GM18867 (cell line): ENCODE data around the gene UBE3D.
A peak's percentile ranks its signal among the peaks of the same experiment; 100 is the strongest.
"Not testable (repeated sequence)": the region's sequence is repeated elsewhere in the genome, so short reads cannot be mapped to it uniquely, and the experiment has no call there.

Source experiments
- ATAC-seq: cut with Tn5 transposase; IDR thresholded peaks from one replicate; pipeline ENCODE4 v1.9.1; 2021; ENCODE audit warnings: mild to moderate bottlenecking, moderate library complexity; ENCODE audit not compliant: unreplicated experiment

Gene UBE3D

GRCh38 chr6:83057705-83058321 lies 7.8 kb downstream of the UBE3D start:
- peak; percentile 82 for ATAC-seq

- peak; percentile 48 for ATAC-seq
These were observed 10.2 kb downstream of the UBE3D start for GRCh38 chr6:83055366-83055964.

- no peak for ATAC-seq
These were observed 12.0 kb downstream of the UBE3D start for GRCh38 chr6:83053678-83054077.

- no peak for ATAC-seq
These were observed 14.1 kb downstream of the UBE3D start for GRCh38 chr6:83051377-83052172.

GRCh38 chr6:83047065-83047754 lies 18.4 kb downstream of the UBE3D start:
- no peak for ATAC-seq

GRCh38 chr6:83044091-83044768 lies 21.4 kb downstream of the UBE3D start:
- ATAC-seq, result no peak

- ATAC-seq, result no peak
These were observed 23.1 kb downstream of the UBE3D start for GRCh38 chr6:83042467-83043053.

GRCh38 chr6:83038246-83038645 lies 27.4 kb downstream of the UBE3D start:
- no peak for ATAC-seq

GRCh38 chr6:83031689-83032088 lies 34.0 kb downstream of the UBE3D start:
- ATAC-seq, result no peak

- no peak for ATAC-seq
These were observed 45.9 kb downstream of the UBE3D start for GRCh38 chr6:83019741-83020140.

- not testable (repeated sequence) for ATAC-seq
These were observed 54.5 kb downstream of the UBE3D start for GRCh38 chr6:83011131-83011530.

- no peak for ATAC-seq
These were observed 57.0 kb downstream of the UBE3D start for GRCh38 chr6:83008626-83009025.

- ATAC-seq, result no peak
These were observed 59.3 kb downstream of the UBE3D start for GRCh38 chr6:83006270-83006905.

- ATAC-seq, result no peak
These were observed 69.5 kb downstream of the UBE3D start for GRCh38 chr6:82996156-82996555.

- no peak for ATAC-seq
These were observed 70.6 kb downstream of the UBE3D start for GRCh38 chr6:82995066-82995465.

GRCh38 chr6:82989736-82990290 lies 75.8 kb downstream of the UBE3D start:
- no peak for ATAC-seq

- no peak for ATAC-seq
These were observed 76.7 kb downstream of the UBE3D start for GRCh38 chr6:82988930-82989351.

- no peak for ATAC-seq
These were observed 77.7 kb downstream of the UBE3D start for GRCh38 chr6:82987951-82988350.

- ATAC-seq, result no peak
These were observed 78.2 kb downstream of the UBE3D start for GRCh38 chr6:82987416-82987815.

GRCh38 chr6:82984720-82985119 lies 80.9 kb downstream of the UBE3D start:
- no peak for ATAC-seq
